Measurements from ENCODE around the gene WNT7B. TPM values are rescaled to one million over a fixed set of nuclear protein-coding genes. Genes with fewer than 3 reads are reported as not detected.
A peak's percentile ranks its signal among the peaks of the same experiment; 100 is the strongest.

Gene WNT7B
- total RNA-seq, 1 experiment from 2014 or later, result 17.3 TPM

DNA sequence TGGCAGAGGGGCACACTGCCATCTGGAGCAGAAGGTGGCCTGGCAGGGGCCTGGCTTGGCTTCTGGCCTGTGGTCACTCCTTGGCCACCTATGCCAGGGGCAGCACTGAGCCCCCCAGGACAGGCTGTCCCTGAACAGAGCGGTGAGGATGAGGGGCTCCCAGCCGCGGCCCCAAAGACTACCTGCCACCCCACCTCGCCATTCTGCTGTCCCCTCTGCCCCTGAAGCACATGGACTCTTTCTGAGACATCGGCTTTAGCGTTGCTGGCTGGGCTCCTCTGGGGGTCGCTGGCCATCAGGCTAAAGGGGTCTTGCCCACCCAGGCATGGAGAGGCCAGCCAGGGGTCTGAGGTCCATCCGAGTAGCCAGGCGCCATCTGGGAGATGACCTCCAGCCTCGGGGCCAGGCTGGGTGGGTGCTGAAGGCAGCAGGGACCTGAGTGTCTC, 87.8 kb downstream of the WNT7B start:
- DNase-seq (ENCODE audit: low read depth), result no peak

DNA sequence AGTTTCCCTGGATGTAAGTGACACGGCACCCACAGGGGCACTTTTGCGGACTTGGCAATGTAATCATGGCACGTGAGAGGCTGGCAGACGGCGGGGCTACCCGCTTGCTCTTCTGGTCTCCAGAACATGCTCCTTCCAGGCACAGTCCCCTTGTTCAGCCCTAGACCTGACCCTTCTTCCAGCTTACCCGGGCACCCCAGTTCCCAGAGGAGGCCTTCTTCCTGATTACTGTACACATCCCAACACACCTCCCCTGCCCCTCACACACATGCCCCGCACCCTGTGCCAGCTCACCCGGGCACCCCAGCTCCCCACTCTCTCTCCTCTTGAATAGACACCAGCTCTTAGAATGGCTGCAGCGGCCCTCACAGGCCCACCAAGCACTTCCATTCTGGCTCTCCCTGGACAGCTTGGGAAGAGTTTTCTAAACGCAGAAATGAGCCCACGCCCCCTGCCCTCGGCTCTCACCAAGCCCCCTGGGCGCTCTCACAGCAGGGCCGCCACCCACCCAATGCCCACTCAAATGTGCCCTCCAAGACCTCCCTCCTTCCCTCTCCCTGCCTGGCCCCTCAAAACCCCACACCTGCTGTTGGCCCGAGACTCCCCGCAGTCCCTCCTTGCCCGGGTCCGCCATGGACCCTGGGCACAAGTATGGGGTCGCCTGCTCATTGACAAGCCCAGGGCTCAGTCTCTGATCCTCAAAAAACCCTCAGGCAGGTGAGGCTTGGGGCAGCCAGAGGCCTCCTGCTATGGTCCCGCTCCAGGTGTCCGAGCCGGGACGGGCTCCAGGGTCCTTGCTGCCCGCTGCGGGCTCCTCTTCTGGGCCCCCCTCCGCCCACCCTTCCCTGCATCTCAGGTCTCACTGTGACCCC, 88.5 kb downstream of the WNT7B start:
- no peak for DNase-seq (ENCODE audit: low read depth)

DNA sequence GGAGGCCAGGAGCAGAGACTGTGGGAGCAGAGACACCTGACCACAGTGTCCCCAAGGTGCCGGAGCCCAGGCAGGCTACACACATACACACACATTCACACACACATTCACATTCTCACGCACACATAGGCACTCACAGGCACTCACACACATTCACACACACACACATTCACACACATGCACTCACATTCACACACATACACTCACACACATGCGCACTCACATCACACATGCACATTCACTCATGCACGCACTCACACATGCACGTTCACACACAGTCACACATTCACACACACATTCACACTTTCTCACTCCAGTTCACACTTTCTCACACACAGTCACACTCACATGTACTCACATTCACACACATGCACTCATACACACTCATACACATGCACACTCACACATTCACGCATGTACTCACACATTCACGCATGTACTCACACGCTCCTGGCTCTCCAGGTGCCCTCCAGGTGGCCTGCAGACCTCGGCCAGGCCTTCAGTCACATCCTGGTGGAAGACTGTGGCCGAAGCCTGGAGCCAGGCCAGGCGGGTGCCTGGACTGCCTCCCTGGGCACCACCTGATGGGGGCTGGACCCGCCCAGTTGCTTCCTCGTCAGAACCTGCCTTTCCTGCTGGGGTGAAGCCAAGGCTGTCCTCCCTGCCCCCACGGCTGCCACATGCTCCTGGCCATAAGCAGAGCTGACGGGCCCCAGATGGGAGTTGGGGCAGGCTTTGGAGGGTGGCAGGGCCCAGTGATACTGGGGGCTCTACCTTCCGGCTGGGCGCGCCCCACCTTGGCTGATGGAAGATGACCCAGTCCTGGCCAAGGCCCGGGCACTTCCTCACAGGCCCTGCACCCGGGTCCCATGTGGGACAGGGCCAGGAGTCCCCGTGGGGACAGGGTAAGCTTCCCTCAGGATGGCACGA, 89.5 kb downstream of the WNT7B start:
- no peak for DNase-seq (ENCODE audit: low read depth)

DNA sequence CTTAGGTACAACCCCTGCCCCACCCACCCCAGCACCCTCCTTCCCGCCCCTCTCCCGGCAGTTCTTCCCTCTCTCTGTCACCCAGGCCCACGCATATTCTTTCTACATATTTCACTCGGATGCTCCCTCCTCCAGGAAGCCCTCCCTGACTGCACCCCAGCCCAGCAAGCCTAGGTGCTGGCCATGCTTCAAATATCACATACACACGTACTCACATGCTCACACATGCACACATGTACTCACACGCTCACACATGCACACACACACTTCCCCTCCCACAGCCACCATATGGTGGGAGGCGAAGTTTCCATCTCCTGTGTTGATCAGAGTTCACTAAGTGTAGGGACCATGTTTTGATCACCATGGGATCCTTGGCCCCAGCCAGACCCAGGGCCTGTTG, 90.4 kb downstream of the WNT7B start:
- no peak for DNase-seq (ENCODE audit: low read depth)

DNA sequence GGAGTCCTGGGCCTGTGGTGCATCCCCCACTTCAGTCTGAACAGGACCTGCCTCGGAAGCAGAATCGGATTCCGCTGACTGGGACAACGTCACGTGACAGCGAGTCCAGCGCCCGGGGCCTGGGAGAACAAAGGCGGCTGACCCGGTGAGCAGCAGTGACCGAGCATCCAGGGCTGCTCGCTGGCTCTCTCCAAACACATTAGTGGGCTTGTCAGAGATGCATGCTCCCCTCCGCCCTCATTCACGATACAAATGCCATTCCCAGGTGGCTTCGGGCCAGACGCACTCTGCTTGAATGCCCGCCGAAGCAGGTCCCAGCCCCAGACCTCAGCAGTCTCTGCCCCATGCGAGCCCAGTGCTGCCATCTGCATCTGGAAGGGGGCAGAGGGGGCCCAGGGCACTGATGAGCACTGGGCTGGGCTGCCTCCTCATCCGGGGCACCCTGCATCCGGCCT, 91.0 kb downstream of the WNT7B start:
- DNase-seq (ENCODE audit: low read depth), result peak; percentile 45

DNA sequence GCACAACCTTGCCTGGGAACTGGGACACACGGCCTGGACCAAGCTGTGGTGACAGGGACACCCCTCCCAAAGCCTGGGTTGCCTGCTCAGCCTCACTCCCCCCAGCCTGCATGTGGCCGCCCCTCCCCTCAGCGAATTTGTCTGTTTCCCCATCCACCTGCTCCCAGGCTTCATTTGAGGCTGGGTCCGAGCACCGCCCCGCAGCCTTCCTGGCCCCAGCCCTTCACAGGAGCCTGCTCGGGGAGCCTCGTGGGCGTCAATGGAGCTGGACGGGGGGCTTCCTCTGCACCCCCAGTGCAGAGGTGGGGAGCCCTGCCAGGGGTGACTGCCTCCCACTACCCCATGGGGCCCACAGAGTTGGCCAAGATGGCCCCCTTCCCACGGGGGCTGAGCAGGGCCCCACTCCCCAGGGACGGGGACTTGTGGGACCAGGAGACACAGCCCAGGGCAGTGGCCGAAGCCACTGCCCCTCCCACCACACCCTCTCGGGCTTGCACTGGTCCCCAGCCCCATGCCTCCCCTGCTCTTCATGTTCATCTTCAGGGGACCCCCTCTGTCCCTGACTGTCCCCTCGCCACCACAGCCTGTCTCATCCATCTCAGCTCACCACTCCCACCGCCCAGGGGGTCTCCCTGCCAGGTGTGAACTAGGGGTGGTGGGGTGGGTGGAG, 91.7 kb downstream of the WNT7B start:
- no peak for DNase-seq (ENCODE audit: low read depth)

DNA sequence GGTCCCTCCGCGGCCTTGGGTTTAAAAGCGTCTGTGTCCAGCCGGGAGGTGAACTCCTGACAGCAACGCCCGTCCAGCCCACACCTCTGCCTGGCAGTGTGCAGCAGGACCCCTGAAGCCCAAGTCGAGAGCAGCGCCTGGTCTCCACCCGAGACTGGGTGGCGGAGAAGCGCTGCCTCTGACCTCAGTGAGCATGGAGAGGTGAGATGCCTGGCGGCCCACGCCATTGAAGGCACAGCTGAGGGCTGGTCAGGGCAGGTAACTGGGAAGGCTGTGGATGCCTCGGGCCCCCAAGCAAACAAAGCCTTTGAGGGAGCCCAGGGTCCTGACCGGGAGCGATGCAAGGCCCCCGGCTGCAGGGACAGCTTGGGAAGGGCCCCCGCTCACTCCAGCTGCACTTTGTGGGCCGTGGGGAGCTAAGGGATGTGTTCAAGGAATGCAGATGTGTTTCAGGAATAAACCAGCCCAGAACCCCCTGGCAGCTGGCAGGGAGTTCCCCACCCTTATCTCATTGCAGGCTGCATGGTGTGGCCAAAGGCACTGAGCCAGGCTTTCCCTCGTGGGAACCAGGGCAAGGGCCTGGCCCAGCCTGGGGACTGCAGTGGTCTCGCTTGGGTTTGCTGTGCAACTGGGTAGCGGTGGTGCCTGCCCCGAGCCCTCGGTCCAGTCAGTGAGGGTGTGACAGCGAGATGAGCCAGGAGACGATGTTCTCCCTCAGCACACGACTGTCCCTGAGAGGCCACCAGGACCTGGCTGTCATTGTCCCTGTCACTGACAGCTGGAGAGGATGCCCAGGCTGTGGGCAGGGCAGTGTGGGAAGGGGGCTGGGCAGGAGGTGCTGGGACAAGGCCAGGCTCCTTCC, 92.5 kb downstream of the WNT7B start:
- no peak for DNase-seq (ENCODE audit: low read depth)

DNA sequence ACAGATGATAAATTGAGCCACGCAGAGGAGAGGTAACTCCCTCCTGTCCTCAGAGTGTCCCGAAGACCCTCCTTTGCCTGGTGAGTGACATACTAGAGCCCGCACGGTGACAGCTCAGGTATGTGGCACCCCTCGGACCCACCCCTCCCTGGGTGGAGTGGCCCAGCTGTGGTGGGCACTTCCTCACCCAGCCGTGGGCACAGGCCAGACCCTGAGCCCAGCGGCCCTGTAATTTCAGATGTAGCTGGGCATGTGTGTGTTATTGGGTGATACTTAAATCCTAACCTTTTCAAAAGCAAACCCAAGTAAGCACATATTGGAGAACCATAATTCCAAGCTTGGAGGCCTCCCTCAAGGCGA, 93.2 kb downstream of the WNT7B start:
- no peak for DNase-seq (ENCODE audit: low read depth)

DNA sequence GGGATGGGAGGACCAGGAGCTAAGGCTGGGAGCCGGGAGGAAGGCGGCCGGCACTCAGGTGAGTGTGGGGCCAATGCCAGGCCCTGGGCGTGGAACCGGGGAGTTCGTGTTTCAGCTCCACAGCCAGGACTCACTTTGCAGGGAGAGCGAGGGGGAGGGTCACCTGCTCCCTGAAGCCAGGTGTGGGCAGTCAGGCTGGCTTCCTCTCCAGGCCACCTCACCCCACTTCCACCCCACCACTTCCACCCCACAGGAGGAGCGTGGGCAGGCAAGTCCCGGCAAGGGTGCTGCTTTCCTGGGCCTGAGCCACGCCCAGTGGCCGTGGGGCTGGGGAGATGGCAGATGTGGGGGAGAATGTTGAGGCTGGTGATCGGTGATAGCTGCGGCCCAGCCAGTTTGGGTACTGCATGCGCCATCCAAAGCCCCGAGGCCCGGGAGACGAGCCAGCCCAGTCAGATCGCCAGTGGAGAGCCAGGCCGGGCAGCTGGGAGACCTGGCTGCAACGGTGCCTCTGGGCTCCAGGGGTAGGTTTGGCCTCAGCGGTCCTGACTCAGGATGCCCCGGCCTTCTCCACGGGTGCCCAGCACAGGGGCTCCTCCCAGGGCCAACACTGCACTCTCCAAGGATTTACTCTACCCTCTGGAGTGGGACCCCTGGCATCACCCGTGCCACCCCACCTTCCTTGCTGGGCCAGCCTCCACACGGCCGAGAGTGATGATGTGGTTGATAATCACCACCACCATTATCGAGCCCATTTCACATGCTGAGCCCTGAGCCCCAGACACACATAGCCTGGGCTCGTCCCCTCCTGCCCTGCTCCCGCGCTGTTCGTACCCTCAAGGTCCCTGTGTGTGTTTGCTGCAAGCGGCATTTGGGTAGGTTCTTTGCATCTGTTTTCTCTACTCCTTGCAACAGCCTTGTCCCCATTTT, 93.8 kb downstream of the WNT7B start:
- DNase-seq (ENCODE audit: low read depth), result peak; percentile 48

DNA sequence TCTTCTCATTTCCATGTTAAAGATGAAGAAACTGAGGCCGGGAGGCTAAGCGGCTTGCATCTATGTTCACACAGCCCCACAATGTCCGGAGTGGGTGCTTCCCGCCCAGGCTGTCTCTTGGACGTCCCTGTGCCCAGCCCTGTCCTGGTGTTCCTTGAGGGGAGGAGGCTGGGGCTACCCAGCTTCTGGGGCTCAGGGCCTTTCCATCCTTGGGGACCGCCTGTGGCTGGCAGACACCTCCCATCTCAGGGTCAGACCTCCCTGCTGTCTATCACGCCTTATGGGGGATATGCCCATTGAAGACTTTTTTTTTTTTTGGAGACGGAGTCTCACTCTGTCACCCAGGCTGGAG, 95.5 kb downstream of the WNT7B start:
- DNase-seq (ENCODE audit: low read depth), result no peak

DNA sequence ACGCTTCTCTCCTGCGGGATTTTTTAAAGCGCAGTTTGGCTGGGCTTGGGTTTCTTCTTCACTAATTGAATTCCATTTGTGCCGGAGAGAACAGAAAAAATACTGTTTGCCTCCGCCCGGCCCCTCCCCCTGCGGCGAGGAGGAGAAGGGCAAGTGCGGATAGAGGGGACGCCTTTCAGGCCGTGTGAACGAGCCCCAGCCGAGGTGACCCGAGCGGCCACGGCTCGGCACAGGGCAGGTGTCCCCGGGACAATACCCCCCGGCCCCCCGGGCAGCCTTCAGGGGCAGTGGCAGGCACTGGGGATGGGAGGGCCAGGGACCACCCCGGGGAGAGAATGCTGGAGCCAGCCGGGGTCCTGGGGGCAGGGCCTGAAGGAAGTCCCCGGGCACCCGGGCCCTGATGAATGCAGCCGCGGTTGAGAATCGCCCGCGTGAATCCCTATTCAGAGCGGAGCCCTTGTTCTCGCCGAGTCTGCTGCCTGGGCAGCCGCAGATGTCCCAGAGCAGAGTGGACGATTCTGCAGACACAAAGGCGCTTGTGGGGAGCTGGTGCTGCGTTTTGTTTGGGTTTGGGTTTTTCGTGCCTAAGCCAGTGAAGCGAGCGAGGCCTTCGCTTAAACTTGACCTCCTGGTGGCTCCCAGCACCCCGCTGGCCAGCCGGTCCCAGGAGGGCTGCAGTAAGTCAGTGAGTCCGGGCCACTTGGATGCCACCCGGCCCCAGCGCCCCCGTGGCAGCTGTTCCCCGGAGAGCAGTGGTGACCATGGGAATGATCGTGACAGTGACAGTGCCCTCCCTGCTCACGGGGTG, 96.0 kb downstream of the WNT7B start:
- no peak for DNase-seq (ENCODE audit: low read depth)

DNA sequence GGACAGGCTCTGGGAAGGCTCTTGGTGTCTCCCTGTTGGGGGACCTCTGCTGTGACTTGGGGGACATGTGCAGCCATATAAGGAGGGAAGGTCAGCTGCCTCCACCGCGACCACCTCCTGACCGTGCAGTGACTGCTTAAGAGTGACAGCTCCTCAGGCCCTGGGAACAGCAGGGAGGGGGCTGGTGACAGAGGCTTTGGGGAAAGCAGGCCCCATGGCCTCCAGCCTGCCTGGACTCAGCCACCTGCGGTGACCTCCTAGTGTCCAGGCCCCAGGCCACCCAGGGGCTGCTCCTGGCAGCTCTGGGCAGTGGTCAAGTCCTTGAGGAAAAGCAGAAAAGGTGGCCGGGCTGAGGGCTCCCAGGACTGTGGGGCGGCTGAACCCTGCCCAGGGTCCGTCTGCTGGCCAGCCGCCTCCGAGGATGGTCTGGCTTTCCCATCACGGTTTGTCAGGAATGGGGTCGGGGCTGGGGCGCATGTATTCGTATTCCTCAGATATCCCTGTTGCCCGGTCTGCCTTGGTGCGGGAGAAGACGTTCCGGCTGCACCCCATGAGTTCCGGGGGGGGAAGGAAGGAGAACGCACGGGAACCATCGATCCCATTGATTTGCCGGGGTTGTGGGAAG, 96.8 kb downstream of the WNT7B start:
- no peak for DNase-seq (ENCODE audit: low read depth)

DNA sequence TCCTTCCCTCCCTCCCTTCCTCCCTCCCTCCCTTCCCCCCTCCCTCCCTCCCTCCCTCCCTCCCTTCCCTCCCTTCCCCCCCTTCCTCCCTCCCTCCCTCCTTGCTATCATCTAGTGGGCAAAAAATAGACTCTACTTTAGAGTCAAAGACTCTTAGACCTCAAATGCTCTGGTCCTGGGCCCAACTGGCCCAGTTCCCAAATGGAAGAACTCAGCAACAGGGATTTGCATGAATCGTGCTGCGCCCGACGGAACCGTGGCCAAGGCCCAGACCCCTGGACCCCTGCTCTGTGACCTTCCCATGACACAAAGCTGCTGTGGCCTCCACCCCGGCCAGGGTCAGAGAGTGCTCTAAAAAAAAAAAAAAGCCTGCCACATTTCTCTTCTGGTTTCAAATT, 97.4 kb downstream of the WNT7B start:
- DNase-seq (ENCODE audit: low read depth), result no peak

DNA sequence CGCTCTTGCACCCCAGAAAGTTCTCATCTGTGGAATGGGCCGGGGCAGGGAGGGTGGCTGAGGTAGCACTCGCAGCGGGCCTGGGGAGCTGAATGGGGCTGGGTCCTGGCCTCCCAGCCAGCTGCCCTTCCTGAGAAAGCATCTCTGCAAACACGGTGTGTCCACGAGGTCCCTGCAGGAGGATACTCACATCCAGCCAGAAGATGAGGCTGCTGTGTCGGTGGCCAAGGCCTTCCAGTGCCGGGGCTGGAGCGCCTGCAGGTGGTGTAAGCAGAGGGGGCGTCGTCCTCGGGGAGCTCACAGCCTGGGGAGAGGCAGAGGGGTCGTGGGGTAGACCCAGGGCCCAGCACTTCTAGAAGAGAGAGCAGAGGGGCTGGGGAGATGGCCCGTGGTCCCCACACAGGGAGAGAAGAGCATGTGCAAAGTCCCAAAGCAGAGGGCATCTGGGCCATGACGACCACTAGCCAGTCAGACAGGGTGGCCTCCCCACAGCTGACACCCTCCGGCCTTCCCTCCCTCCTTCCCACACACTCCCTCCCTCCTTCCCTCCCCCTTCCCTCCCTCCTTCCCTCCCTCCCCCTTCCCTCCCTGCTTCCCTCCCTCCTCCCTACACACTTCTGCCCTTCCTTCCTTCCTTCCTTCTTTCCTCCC, 97.9 kb downstream of the WNT7B start:
- DNase-seq (ENCODE audit: low read depth), result no peak

DNA sequence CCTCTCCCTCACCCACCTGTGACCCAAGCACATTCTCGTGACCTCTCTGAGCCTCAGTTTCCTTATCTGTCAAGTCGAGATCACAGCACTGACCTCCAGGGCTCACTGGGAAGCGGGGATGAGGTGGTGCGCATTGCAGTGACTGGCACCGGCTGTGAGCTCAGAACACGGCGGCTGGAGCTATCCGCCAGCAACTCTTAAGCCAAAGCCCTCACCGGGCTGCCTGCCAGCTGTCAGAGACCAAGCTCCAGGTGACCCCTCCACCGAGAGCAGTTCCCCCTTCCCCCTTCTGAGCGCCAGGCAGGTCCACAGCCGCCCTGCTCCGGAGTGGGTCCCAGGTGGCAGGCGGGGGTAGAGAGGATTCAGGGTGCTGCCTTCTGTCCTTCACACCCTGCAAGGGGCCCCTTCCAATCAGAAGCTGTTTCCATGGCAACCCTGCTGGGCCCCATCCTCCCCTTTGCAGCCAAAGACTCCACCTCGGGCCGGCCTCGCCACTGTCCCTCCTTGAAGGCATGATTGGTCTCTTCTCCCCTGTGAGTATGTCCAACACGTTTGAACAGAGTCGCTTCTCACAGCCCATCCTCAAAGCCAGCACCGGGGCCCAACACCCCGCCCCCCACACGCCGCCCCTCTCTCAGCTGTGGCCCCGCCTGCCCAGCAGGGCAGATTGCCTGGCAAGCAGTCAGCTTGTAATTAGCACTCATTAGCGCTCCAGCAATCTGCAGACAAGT, 98.7 kb downstream of the WNT7B start:
- DNase-seq (ENCODE audit: low read depth), result no peak

DNA sequence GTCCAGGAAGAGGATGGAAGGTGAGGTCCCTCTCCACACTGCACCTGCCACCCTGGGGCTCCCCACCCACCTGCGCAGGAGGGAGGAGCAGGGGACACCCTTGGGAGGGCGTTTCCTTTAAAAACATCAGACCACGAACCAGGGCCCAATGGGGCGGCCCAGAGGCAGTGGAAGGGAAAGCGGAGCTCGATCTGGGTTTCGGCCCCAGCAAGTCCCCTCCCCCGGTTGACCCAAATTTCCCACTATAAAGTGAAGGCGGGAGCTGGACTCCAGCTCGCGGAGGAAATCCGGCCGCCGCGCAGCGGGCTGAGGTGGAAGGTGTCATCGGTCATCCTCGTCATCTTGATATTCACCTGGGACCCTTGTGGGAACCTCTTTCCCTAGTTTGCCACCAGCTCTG, 99.3 kb downstream of the WNT7B start:
- no peak for DNase-seq (ENCODE audit: low read depth)

DNA sequence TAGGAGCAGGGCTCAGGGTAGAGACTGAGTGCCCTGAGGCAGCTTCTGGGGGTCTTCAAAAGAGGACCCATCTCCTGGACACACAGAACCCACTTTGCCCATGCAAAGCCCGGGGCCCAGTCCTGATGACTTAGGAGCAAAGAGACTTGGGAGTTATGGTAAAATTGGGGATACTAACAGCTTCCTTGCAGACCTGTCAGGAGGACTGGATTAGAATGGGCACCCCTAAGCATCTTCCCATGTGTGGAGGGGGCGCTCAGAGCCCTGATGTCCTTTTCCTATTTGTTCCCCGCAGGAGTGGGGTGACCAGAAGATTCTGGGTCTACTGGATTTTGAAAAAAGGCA, 100.0 kb downstream of the WNT7B start:
- DNase-seq (ENCODE audit: low read depth), result no peak
